ENCODE measurements around the gene IMMP1L. TPM values are rescaled to one million over a fixed set of nuclear protein-coding genes. Genes with fewer than 3 reads are reported as not detected.
"Not testable (repeated sequence)": the region's sequence is repeated elsewhere in the genome, so short reads cannot be mapped to it uniquely, and the experiment has no call there.

The IMMP1L gene
- total and polyA plus RNA-seq, 2 donors (not counting 1 experiment from before 2014, with no cell fraction given) = 14.3 to 16.5 TPM

DNA sequence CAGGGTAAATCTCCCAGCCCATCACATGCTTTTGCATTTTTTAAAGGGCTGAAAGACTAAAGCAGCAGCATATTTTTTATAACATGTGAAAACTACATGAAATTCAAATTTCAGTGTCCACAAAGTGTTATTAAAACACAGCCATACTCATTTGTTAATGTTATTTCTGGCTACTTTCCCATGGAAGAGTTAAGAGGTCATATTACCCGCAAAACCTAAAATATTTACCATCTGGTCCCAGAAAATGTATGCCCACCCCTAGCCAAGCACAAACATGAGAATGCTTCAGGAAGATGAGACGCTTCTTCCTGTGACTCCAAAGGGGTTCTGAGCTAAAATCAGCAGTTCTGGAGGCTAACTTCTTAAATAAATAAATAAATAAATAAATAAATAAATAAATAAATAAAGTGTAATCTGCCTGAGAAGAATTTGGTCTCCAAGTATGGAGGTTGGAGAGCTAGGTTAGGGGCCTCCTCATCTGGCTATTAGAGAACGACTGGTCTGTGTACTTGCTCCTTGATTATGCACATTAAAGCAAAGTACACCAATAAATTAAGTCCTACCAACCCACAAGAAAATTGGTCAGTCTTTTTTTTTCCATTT, 9.7 kb downstream of the IMMP1L start:
- Histone ChIP-seq H3K79me2 (ENCODE audit: control insufficient read depth, insufficient read depth, low read length) (peaks cover 70% of the 10 kb centered on the region), H3K36me3 (replicated peaks in 1 of 2; ENCODE audit: control extremely low read depth in 1 of 2, control insufficient read depth in 1 of 2, extremely low read depth in 1 of 2, insufficient read depth in 2 of 2, low read length in 1 of 2) (peaks cover under 1 to 1% of the 10 kb centered on the region in 2 experiments), H3K27ac (ENCODE audit: low read length in 2 of 2) (no peak overlapping the region), H3K9ac (ENCODE audit: low read length) (no peak overlapping the region), H2AFZ (ENCODE audit: insufficient read depth, low read depth, low read length, poor library complexity, severe bottlenecking) (no peak overlapping the region), H3K4me2 (replicated peaks; ENCODE audit: low read depth, low read length, poor library complexity, severe bottlenecking) (no peak overlapping the region), H3K27me3 (replicated peaks in 1 of 4; ENCODE audit: control extremely low read depth in 1 of 4, control insufficient read depth in 3 of 4, insufficient read depth in 4 of 4, low read length in 3 of 4) (no peaks in the 10 kb centered on the region), H3K4me1 (ENCODE audit: control insufficient read depth in 2 of 2, insufficient read depth in 2 of 2, low read length in 2 of 2) (no peaks in the 10 kb centered on the region), H3K9me3 (ENCODE audit: control extremely low read depth in 1 of 3, control insufficient read depth in 2 of 3, insufficient read depth in 1 of 3, low read length in 2 of 3) (no peaks in the 10 kb centered on the region), H4K20me1 (ENCODE audit: control insufficient read depth, insufficient read depth, low read length, poor library complexity, severe bottlenecking) (peaks cover 4% of the 10 kb centered on the region), H3K4me3 (ENCODE audit: control extremely low read depth in 1 of 5, extremely low read depth in 1 of 5, insufficient read depth in 1 of 5, low read depth in 2 of 5, low read length in 4 of 5) (no peak overlapping the region)
- WGBS (ENCODE audit: insufficient coverage) = no CpG with 5 or more reads among the region's 3 CpGs
- Mint-ChIP-seq H3K9me3 (ENCODE audit: insufficient read depth) (no peaks in the 10 kb centered on the region), H3K4me1 (peaks cover 3% of the 10 kb centered on the region), H3K4me3 (no peak overlapping the region), H3K27me3 (no peaks in the 10 kb centered on the region), H3K27ac (no peak overlapping the region)
- no peak for TF ChIP-seq EZH2 (IDR thresholded peaks at IDR 0.05; ENCODE audit: borderline replicate concordance, insufficient read depth, low read depth, low read length, poor library complexity, severe bottlenecking)
- TF ChIP-seq, protein P1, sequence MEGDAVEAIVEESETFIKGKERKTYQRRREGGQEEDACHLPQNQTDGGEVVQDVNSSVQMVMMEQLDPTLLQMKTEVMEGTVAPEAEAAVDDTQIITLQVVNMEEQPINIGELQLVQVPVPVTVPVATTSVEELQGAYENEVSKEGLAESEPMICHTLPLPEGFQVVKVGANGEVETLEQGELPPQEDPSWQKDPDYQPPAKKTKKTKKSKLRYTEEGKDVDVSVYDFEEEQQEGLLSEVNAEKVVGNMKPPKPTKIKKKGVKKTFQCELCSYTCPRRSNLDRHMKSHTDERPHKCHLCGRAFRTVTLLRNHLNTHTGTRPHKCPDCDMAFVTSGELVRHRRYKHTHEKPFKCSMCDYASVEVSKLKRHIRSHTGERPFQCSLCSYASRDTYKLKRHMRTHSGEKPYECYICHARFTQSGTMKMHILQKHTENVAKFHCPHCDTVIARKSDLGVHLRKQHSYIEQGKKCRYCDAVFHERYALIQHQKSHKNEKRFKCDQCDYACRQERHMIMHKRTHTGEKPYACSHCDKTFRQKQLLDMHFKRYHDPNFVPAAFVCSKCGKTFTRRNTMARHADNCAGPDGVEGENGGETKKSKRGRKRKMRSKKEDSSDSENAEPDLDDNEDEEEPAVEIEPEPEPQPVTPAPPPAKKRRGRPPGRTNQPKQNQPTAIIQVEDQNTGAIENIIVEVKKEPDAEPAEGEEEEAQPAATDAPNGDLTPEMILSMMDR (IDR thresholded peaks at IDR 0.05) = no peak
- no peak for DNase-seq
- ChIA-PET POLR2A (no interaction called here), CTCF (interaction anchor here (1.2 kb wide), 1 partner anchor 11 kb away, joined by 3 read pairs; no protein-coding TSS in a partner anchor)
- intact Hi-C loops (cut with micrococcal nuclease) = loop anchor here (10.0 kb wide), 1 partner anchor 1085 kb away; the partner anchor contains the start of gene EIF3M
- no peak for ATAC-seq (ENCODE audit: low read depth)

- H3K4me3 Mint-ChIP-seq, H3K4me1 Mint-ChIP-seq: not testable (repeated sequence)
Measured at GRCh38 chr11:31493762-31494161, 15.7 kb downstream of the IMMP1L start.

More at GRCh38 chr11:31493762-31494161, 15.7 kb downstream of the IMMP1L start:
- H3K79me2 ChIP-seq (ENCODE audit: control insufficient read depth, insufficient read depth, low read length) = peaks cover 32% of the 10 kb centered on the region
- H3K27ac Mint-ChIP-seq; H3K9ac ChIP-seq (ENCODE audit: low read length); intact Hi-C loops (cut with micrococcal nuclease); ATAC-seq (ENCODE audit: low read depth); H3K9me3 Mint-ChIP-seq (ENCODE audit: insufficient read depth); H4K20me1 ChIP-seq (ENCODE audit: control insufficient read depth, insufficient read depth, low read length, poor library complexity, severe bottlenecking); H3K4me1 ChIP-seq (ENCODE audit: control insufficient read depth in 2 of 2, insufficient read depth in 2 of 2, low read length in 2 of 2); H3K4me3 ChIP-seq (ENCODE audit: control extremely low read depth in 1 of 5, extremely low read depth in 1 of 5, insufficient read depth in 1 of 5, low read depth in 2 of 5, low read length in 4 of 5); H2AFZ ChIP-seq (ENCODE audit: insufficient read depth, low read depth, low read length, poor library complexity, severe bottlenecking); POLR2A ChIA-PET; CTCF ChIA-PET; H3K27ac ChIP-seq (ENCODE audit: low read length in 2 of 2); H3K4me2 ChIP-seq (replicated peaks; ENCODE audit: low read depth, low read length, poor library complexity, severe bottlenecking); DNase-seq; H3K27me3 Mint-ChIP-seq; H3K27me3 ChIP-seq (replicated peaks in 1 of 4; ENCODE audit: control extremely low read depth in 1 of 4, control insufficient read depth in 3 of 4, insufficient read depth in 4 of 4, low read length in 3 of 4); H3K36me3 ChIP-seq (replicated peaks in 1 of 2; ENCODE audit: control extremely low read depth in 1 of 2, control insufficient read depth in 1 of 2, extremely low read depth in 1 of 2, insufficient read depth in 2 of 2, low read length in 1 of 2): not testable (repeated sequence)
- peaks cover 0 to 11% (median 0%) of the 10 kb centered on the region in 3 donors for H3K9me3 ChIP-seq (ENCODE audit: control extremely low read depth in 1 of 3, control insufficient read depth in 2 of 3, insufficient read depth in 1 of 3, low read length in 2 of 3)
- 100% methylated on average over 3 of the region's 4 CpGs for WGBS (ENCODE audit: insufficient coverage)

Measured in B cell (primary cell).